ENCODE measurements around the gene BBS9.

The BBS9 gene

GRCh38 chr7:33539659-33540400 lies 410.5 kb downstream of the BBS9 start:
- no peak for DNase-seq (ENCODE audit: low spot score)
- FAIRE-seq: no peak

GRCh38 chr7:33547880-33548279 lies 418.5 kb downstream of the BBS9 start:
- DNase-seq (ENCODE audit: low spot score): no peak
- no peak for FAIRE-seq

GRCh38 chr7:33550363-33550762 lies 421.0 kb downstream of the BBS9 start:
- no peak for FAIRE-seq
- no peak for DNase-seq (ENCODE audit: low spot score)

GRCh38 chr7:33550979-33551378 lies 421.6 kb downstream of the BBS9 start:
- FAIRE-seq: no peak
- no peak for DNase-seq (ENCODE audit: low spot score)

GRCh38 chr7:33554046-33554445 lies 424.7 kb downstream of the BBS9 start:
- no peak for DNase-seq (ENCODE audit: low spot score)
- no peak for FAIRE-seq

GRCh38 chr7:33554576-33554975 lies 425.2 kb downstream of the BBS9 start:
- no peak for FAIRE-seq
- DNase-seq (ENCODE audit: low spot score): no peak

- FAIRE-seq (no peak), DNase-seq (ENCODE audit: low spot score) (no peak)
These were observed 427.1 kb downstream of the BBS9 start for GRCh38 chr7:33556472-33556871.

GRCh38 chr7:33558549-33559323 lies 429.4 kb downstream of the BBS9 start:
- FAIRE-seq (no peak), DNase-seq (ENCODE audit: low spot score) (no peak)

GRCh38 chr7:33559324-33559710 lies 430.0 kb downstream of the BBS9 start:
- FAIRE-seq (no peak), DNase-seq (ENCODE audit: low spot score) (no peak)

GRCh38 chr7:33562996-33563395 lies 433.6 kb downstream of the BBS9 start:
- DNase-seq (ENCODE audit: low spot score) (no peak), FAIRE-seq (no peak)

- DNase-seq (ENCODE audit: low spot score): no peak
- no peak for FAIRE-seq
These were observed 434.3 kb downstream of the BBS9 start for GRCh38 chr7:33563651-33564050.

- DNase-seq (ENCODE audit: low spot score) (no peak), FAIRE-seq (no peak)
These were observed 448.8 kb downstream of the BBS9 start for GRCh38 chr7:33578166-33578565.

- FAIRE-seq: no peak
These were observed 449.7 kb downstream of the BBS9 start for GRCh38 chr7:33578881-33579672.

GRCh38 chr7:33579673-33579960 lies 450.3 kb downstream of the BBS9 start:
- no peak for DNase-seq (ENCODE audit: low spot score)
- no peak for FAIRE-seq

More at GRCh38 chr7:33578881-33579672, 449.7 kb downstream of the BBS9 start:
- DNase-seq (ENCODE audit: low spot score): no peak

- FAIRE-seq (no peak), DNase-seq (ENCODE audit: low spot score) (no peak)
These were observed 451.9 kb downstream of the BBS9 start for GRCh38 chr7:33581236-33581635.

GRCh38 chr7:33582104-33582503 lies 452.7 kb downstream of the BBS9 start:
- no peak for FAIRE-seq
- DNase-seq (ENCODE audit: low spot score): no peak

- DNase-seq (ENCODE audit: low spot score) (no peak), FAIRE-seq (no peak)
These were observed 453.2 kb downstream of the BBS9 start for GRCh38 chr7:33582533-33582932.

GRCh38 chr7:33589911-33590310 lies 460.5 kb downstream of the BBS9 start:
- FAIRE-seq (no peak), DNase-seq (ENCODE audit: low spot score) (no peak)

- no peak for DNase-seq (ENCODE audit: low spot score)
- no peak for FAIRE-seq
These were observed 461.6 kb downstream of the BBS9 start for GRCh38 chr7:33590916-33591315.

- FAIRE-seq (no peak), DNase-seq (ENCODE audit: low spot score) (no peak)
These were observed 462.1 kb downstream of the BBS9 start for GRCh38 chr7:33591490-33591889.

GRCh38 chr7:33592718-33593117 lies 463.4 kb downstream of the BBS9 start:
- no peak for DNase-seq (ENCODE audit: low spot score)
- no peak for FAIRE-seq

- no peak for FAIRE-seq
- DNase-seq (ENCODE audit: low spot score): no peak
These were observed 464.2 kb downstream of the BBS9 start for GRCh38 chr7:33593611-33594010.

Data from RCC 7860 (cell line).